HG02981 (cell line): ENCODE results near the gene CORO7.

Source experiments
- ATAC-seq: cut with Tn5 transposase; IDR thresholded peaks from one replicate; pipeline ENCODE4 v1.9.1; 2021; ENCODE audit warnings: mild to moderate bottlenecking, moderate library complexity; ENCODE audit not compliant: unreplicated experiment

CORO7 gene

DNA sequence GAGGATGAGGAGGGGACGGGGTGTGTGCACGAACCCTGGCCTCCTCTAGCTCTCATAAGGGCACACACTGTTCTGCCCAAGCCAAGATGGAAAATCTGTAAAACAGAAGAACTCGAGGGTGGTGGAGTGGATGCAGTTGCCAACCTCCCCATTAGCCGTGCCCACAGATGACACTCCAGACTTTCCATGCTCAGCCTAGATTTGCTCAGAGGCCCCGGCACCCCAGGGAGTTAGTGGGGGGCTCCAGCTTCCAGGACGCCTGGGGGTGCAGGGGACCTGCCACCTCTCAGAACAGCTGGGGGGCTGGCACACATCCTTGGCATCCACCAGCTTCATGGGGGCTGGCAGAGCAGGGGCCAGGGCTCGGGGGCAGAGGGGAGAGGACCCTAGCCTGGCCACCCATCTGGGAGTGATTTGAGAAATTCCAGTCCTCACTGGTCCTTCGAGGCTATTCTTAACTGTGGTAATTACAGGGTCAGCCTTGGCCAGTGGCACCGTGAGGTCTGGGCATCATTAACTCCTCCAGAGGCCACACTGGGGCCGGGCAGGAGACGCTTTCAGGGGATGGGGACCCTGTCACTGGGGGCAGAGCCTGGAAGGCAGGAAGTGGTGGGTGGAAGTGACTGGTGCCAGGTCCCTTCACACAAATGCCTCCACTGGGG, 30.5 kb downstream of the CORO7 start:
- ATAC-seq = no peak

DNA sequence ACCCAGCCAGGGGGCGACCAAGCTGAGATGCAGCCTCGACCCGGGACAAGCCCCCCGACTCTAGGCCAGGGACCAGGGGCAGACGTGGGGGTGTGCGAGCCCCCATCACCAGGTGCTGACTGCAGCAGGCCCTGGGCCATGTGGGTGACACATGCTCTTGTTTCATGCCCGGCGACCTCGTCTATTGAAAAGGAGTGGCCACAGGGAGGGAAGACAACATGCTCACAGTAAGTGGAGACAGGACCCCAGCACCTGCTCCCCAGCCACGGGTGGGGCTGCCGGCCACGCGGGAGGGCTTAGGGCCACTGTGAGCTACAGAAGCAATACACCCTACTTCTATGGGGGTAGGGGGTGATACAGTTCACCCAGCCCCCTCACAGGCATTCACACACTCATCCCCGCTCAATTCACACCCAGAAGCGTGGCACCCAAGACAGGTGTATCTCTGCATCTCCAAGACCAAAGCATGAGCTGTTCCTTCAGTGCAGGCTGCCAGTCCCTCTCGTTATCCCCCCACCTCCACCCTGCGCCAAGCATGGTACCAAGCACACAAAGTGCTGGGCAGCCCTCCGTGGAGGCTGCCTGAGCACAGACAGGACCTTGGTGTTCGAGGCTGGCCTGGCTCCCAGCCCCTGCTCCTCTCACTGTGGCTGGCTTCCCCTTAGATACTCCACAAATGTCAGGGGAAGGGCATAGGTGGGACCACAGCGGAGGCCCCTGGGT, 31.2 kb downstream of the CORO7 start:
- ATAC-seq = no peak

DNA sequence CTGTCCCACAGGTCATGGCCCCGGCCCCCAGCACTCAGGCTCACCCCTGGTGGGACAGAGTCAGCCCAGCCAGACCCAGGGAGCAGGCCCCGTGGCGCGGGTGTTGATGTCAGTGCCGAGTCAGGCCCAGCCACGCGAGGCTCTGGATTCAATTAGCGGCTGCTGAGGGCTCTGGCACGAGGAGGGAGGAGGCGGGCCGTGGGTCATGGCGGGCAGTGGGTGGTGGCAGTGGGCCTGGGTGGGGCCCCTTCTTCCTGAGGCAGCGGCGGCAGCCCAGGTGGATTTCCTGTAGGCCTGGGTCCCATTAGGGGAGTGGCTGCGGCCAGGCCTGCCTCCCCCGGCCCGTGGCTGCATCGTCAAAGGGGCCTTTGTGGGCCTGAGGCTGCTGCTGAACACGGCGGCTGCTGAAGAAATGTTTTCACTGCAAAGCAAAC, 31.9 kb downstream of the CORO7 start:
- no peak for ATAC-seq

DNA sequence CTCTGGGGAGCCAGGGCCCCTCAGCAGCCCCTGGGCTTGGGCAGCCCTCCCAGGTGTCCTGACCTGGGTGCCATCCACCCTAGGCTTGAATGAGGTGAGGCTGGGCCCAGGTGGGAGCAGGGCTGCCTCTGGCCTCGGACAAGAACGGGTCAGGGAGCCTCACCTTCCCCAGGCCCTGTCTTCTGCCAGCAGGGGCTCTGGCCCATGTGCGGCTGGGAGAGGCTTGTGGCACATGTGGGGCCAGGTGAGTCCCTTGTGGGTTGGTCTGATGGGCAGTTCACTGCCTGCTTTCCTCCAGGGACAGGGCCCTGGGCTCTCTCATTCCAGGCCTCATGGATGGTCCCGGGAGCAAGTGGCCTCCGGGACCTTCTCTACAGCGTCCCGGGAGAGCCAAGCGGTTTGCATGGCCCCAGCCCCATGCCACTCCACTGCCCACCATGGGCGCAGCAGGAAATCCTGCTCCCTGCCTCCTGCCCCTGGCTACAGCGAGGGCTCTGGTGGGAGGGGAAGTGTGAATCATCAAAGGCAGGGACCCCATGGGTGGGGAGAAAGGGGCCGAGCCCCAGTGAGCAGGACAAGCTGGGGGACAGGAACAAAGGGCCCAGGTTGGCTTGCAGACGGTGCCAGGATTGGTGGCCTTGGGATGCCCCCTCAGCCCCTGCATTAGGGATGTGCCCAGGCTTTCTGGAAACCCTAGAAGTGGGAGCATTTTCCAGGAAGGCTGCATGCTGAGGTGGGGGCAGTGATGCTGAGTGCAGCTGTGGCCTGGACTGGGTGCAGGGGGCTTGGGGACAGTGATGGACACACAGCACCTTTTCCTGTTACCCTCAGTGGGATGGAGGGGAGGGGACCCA, 32.6 kb downstream of the CORO7 start:
- ATAC-seq = no peak

DNA sequence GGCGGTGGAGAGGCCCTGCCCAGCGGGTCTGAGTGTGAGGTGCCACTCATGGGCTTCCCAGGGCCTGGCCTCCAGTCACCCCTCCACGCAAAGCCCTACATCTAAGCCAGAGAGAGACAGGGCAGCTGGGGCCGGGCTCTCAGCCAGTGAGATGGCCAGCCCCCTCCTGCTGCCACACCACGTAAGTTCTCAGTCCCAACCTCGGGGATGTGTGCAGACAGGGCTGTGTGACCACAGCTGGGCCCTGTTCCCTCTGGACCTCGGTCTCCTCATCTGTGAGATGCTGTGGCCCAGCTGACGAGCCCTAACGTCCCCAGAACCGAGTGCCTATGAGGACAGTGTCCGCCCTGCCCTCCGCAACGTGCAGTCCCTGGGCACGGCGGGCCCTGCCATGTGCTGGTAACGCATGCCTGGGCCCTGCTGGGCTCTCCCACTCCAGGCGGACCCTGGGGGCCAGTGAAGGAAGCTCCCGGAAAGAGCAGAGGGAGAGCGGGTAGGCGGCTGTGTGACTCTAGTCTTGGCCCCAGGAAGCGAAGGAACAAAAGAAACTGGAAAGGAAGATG, 33.5 kb downstream of the CORO7 start:
- ATAC-seq = no peak

DNA sequence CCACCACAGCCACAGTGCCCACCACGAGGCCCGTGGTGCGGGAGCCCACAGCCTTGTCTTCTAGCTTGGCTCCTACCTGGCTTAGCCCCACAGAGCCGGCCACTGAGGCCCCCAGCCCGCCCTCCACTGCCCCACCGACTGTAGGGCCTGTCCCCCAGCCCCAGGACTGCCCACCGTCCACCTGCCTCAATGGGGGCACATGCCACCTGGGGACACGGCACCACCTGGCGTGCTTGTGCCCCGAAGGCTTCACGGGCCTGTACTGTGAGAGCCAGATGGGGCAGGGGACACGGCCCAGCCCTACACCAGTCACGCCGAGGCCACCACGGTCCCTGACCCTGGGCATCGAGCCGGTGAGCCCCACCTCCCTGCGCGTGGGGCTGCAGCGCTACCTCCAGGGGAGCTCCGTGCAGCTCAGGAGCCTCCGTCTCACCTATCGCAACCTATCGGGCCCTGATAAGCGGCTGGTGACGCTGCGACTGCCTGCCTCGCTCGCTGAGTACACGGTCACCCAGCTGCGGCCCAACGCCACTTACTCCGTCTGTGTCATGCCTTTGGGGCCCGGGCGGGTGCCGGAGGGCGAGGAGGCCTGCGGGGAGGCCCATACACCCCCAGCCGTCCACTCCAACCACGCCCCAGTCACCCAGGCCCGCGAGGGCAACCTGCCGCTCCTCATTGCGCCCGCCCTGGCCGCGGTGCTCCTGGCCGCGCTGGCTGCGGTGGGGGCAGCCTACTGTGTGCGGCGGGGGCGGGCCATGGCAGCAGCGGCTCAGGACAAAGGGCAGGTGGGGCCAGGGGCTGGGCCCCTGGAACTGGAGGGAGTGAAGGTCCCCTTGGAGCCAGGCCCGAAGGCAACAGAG, 34.2 kb downstream of the CORO7 start:
- no peak for ATAC-seq

DNA sequence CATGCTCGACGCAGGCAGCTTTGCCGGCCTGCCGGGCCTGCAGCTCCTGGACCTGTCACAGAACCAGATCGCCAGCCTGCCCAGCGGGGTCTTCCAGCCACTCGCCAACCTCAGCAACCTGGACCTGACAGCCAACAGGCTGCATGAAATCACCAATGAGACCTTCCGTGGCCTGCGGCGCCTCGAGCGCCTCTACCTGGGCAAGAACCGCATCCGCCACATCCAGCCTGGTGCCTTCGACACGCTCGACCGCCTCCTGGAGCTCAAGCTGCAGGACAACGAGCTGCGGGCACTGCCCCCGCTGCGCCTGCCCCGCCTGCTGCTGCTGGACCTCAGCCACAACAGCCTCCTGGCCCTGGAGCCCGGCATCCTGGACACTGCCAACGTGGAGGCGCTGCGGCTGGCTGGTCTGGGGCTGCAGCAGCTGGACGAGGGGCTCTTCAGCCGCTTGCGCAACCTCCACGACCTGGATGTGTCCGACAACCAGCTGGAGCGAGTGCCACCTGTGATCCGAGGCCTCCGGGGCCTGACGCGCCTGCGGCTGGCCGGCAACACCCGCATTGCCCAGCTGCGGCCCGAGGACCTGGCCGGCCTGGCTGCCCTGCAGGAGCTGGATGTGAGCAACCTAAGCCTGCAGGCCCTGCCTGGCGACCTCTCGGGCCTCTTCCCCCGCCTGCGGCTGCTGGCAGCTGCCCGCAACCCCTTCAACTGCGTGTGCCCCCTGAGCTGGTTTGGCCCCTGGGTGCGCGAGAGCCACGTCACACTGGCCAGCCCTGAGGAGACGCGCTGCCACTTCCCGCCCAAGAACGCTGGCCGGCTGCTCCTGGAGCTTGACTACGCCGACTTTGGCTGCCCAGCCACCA, 35.1 kb downstream of the CORO7 start:
- ATAC-seq = no peak

DNA sequence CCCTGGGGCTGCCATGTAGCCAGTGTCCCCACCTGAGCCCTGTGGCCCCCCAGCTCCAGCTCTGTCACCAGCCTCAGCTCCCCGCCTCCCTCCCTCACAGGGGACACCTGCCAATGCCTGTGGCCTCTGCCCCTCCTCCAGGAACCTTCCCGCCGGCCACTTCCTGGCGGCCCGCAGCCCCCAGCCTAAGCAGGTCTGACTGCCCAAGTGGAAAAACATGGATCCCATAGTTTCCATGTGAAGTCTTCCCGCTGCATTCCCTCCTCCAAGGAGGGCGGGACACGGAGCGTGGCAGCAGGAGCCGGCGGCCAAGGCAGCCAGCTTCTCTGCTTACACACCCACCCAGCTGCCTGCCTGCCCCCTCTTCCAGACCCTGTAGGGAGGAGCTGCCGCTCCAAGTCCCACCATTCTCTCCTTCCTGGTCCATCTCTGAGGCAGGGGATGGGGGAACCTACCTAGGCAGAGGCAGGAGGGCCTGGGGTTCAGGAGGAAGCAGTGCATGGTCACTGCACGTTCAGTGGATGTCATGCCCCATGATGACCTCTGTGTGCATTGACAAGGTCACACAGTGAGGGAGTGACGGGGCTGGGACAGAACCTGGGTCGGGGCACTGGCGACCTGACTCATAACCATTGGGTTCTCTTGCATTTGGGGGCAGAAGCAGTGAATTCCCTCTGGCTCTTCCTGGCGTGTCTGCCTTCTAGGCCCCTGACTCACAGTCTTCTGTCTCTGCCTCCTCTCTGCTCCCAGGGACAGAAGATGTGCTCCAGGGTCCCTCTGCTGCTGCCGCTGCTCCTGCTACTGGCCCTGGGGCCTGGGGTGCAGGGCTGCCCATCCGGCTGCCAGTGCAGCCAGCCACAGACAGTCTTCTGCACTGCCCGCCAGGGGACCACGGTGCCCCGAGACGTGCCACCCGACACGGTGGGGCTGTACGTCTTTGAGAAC, 36.0 kb downstream of the CORO7 start:
- ATAC-seq = no peak

DNA sequence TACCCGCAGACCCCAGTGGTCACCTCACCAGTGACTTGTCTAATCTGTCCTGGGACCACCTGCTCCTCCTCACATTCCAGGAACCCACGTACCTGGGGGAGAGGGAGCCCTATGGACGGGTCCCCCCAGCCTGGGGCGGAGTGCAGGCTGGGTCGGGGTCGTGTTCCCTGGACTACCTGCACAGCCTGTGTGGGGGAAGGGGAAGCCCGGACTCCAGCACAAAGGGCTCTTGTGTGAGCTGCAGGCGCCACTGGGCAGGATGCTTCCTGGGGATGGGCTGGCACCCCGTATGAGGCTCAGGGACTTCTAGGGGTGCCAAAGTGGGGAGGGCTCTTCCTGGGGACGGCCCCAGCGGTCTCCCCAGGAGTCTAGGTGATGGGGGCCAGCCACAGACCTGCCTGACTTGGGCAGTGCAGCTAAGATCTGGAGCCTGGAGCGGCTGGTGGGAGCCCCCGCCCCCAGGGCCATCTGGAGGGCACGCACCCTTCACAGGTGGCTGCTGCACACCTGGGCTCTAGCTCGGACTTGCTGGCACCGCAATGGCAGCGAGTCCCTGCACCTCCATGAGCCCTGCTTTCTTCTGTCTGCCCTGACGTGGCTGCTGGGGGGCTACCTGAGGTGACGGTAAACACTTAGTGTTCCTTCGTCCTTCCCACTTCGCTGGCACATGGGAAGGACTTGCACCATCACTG, 37.3 kb downstream of the CORO7 start:
- no peak for ATAC-seq

DNA sequence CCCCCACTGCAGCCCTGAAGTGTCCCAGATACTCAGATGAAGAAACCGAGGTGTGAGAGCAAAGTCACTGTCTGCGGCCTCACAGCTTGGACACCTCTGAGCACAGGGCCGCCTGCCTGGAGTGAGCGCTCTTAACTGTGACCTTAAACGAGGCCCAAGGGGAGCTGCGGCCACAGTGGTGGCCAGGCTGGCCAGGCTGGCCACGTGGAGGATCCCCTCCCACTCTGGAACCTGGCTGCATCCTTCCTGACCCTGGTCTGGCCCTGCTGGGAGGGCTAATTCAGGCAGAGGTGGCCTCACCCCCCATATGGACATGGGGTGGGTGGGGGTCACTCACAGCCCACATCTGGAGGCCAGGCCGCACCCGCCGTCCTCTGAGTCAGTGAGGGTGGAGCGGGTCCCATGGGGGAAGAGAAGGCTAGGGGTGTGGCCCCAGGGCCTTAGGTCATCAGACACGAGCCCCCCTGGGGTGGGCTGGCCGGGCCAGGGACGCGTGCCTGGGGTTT, 38.2 kb downstream of the CORO7 start:
- no peak for ATAC-seq

DNA sequence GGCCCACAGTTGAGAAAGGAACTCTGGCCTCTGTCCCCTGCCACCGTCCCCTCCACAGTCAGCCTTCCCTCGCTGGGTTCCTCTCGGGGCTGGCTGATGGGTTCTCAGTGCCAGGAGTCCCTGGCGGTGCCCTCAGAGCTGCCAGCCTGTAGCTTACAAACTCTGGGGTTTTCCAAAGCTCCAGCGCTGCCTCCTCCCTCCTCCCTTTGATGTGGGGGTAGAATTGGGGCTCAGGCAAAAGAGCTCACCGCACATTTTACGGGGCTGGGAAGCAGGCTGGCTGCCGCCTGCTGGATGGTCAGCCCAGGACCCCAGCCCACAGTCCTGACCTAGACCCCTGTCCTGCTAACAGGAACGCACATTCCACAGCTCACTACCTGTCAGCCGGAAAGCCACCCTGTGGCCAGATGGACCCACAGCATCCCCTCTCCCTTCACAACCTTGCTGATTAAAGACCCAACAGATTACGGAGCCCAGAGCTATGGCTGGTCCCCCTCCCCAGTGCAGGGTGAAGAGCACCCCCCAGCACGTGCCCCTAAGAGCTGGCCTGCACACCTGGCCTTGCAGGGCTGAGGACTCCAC, 38.7 kb downstream of the CORO7 start:
- no peak for ATAC-seq

DNA sequence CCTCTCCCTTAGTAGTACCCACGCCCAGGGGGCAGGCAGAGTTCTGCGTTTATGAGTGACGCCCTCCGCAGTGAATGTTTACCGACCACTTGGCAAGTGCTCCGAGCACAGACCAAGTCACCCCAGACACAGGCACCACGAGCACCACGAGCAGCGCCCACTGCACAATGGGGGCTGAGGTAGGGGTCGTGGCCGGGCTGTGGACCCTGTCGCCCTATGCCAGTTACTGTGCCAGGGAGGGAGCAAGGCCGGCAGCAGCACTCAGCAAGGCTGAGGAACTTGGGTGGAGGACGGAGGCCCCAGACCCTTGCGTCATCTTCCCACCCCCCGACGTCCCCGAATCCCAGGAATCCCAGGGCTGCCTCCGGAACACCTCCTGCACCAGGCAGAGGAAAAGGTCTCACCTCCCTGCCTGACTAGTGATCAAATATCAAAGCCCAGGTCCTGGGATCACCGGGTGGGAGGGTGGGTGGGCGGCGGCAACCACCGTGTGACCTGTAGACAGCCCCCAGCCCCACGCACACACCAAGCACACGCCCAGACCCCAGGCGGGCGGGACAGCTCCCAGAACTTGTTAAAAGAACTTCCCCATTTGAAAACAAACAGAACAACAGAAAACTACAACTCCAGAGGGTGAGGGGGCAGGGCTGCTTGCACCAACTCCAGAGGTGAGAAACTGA, 39.4 kb downstream of the CORO7 start:
- no peak for ATAC-seq

DNA sequence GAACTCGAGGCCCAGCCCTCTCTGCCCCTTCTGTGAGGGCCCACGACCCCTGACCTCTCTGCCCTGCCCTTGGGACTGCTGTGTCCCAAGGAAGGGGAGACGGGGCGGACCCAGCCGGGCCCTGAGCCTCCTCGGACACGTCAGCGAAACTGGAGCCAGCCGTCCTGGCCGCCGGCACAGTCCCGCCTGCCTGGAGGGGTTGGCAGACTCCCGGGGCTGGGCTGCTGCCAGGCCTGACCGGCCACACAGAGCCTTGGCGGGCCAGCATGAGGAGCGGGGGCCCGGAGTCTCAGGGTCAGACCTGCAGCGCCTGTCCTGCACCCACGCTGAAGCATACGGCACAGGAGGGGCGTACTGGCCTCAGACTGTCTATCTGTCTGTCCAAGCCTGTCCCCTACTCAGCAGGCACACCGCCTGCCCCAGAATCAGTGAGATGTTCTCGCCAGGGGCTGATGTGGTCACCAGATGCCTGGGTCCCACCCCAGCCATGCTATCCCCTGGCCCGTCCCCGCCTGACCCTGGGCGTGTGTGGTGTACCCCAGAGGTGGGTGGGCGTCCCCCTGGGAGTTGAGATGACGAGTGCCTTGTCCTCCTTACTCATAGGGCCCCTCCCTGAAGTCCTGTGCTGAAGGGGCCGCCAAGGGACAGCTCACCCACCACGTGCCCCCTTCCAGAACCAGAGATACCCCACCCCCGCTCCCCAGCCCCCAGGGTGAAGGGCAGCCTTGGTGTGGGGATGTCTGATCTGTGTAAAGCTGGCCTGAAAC, 40.1 kb downstream of the CORO7 start:
- ATAC-seq = no peak

DNA sequence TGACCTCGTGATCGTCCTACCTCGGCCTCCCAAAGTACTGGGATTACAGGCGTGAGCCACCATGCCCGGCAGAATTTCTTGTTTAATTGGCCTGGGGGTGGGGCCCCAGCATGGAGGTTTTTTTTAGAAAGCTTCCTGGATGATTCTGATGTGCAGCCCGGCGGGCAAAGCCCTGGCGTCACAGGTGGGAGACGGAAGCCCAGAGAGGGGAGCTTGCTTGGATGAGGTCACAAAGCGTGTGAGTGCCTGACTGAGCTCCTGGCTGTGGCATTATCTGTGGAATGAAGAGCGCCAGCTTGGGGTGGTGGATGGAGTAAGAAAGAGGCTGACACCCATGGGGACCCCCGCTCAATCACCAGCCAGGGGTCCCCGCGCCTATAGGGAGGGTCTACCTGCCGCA, 40.7 kb downstream of the CORO7 start:
- no peak for ATAC-seq

DNA sequence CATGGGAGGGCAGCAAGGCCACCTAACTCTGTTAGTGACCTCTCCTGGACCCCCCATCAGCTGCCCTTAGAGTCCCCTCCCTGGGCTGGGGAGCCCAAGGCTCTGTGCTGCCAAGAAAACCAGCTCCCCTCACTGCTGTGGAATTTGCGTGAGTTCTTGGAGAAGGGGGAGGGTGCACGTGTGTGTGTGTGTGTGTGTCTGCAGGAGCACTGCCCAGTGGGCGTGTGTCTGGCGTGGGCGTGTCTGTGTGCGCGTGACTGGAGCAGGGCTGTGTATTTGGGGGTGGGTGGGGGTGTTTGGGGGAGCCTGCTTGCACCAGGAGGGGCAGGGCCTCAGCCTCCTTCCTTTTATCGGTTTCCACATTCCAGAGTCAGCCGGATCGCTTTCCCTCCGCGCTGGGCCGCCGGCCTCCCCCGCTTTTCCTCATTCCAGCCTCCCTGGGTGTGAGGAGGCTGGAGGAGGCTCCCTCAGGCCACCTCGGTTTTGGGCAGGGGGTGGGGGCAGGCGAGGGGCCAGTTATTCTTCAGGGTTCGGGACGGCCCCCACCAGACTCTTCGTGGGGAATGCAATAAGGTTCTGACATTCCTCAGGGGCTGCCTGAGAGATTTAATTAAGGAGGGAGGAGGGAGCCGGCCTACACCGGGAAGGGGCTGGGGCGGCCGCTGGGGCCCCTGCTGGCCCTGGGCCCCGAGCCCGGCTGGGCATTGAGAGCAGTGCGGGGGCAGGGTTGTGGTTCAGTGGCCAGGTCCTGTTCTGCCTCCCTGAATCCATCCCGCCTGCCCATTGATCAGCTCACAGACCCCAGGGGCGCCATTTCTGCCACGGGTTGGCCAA, 42.3 kb downstream of the CORO7 start:
- no peak for ATAC-seq
